ENCODE results near the gene LHPP.

LHPP gene

DNA sequence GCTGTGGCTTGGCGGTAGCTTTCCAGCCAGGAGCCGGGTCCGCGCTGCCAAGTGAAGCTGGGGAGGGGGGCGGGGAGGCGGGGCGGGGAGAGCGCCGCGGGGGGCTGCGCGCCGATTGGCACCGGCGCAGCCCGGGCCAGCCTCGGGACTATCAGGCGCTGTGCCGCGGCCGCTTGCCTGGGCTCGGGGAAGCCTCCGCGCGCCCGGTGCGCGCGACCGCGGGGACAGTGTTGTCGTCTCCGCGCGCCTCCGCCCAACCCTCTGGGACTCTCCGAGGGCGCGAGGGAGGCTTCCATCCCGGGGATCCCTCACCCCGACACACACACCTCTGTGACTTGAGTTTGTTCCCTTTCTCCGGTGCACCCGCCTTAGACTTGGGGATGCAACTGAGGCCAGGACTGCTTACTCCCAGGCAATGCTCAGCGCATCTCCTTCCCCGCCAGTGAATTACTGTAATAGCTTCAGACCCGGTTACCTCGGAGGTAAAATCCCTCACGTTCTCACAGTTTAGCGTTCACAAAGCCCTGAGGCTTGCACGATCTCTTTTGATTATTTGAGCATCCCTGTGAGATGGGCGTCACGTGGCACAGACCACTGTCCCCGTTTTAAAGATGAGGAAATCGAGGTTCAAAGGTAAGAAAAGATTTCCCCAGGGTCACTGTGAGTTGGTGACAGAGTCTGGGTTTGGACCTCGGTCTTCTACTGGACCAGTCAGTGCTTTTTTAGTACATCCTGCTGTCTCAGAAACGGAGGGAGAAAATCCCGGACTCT lies 11.4 kb upstream of the LHPP start, which contains the start of gene NKX1-2:
Gene NKX1-2, minus strand, starts transcription at position 24 of the 771 bp plus-strand sequence. CDS start 92 bp downstream, outside the sequence.
- no peak within 1 kb of the TSS for H3K9ac ChIP-seq
- H3K4me3 ChIP-seq (IDR thresholded peaks at IDR 0.05; ENCODE audit: insufficient read depth, low read depth, low read length), result no peak within 1 kb of the TSS

DNA sequence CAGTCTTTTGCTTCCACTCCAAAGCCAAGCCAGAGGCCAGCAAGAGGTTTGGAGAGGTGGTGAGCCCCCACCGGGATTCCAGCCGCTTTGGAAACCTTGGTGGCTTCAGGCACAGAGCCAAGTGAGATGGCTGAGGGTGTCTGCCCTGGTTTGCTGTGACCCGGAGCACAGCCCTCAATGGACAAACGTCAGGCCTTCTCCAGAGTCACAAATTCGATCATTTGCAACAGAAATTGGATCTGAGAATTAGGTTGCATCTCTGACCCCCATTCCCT lies 10.9 kb upstream of the LHPP start:
- no peak overlapping the region for H3K4me2 ChIP-seq
- H3K4me1 ChIP-seq (ENCODE audit: low read depth, poor library complexity, severe bottlenecking), result no peaks in the 10 kb centered on the region
- no peaks in the 10 kb centered on the region for H3K36me3 ChIP-seq (ENCODE audit: insufficient read depth)
- peaks cover 31% of the 10 kb centered on the region for H3K27me3 ChIP-seq (ENCODE audit: insufficient read depth, low read depth)
- H3K27ac ChIP-seq, result no peak overlapping the region
- H3K9ac ChIP-seq, result no peak overlapping the region
- TF ChIP-seq, protein P1, sequence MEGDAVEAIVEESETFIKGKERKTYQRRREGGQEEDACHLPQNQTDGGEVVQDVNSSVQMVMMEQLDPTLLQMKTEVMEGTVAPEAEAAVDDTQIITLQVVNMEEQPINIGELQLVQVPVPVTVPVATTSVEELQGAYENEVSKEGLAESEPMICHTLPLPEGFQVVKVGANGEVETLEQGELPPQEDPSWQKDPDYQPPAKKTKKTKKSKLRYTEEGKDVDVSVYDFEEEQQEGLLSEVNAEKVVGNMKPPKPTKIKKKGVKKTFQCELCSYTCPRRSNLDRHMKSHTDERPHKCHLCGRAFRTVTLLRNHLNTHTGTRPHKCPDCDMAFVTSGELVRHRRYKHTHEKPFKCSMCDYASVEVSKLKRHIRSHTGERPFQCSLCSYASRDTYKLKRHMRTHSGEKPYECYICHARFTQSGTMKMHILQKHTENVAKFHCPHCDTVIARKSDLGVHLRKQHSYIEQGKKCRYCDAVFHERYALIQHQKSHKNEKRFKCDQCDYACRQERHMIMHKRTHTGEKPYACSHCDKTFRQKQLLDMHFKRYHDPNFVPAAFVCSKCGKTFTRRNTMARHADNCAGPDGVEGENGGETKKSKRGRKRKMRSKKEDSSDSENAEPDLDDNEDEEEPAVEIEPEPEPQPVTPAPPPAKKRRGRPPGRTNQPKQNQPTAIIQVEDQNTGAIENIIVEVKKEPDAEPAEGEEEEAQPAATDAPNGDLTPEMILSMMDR (conservative IDR thresholded peaks at IDR 0.05; ENCODE audit: low read depth, low read length), result no peak
- H3K4me3 ChIP-seq (IDR thresholded peaks at IDR 0.05; ENCODE audit: insufficient read depth, low read depth, low read length), result no peak overlapping the region
- no peaks in the 10 kb centered on the region for H3K79me2 ChIP-seq (ENCODE audit: insufficient read depth, low read depth)
- H4K20me1 ChIP-seq (ENCODE audit: insufficient read depth), result no peaks in the 10 kb centered on the region
- no peak overlapping the region for H2AFZ ChIP-seq (ENCODE audit: low read depth)

More for the DNA sequence above, 11.4 kb upstream of the LHPP start, which contains the start of gene NKX1-2:
- H3K4me2 ChIP-seq, result 0 out of 2 replicates have a peak within 1 kb of the TSS, but pooled peaks have one; percentile 9
- no peaks in the 10 kb centered on the region for H3K4me1 ChIP-seq (ENCODE audit: low read depth, poor library complexity, severe bottlenecking)
- no peaks in the 10 kb centered on the region for H3K36me3 ChIP-seq (ENCODE audit: insufficient read depth)
- TF ChIP-seq, protein P1 (conservative IDR thresholded peaks at IDR 0.05; ENCODE audit: low read depth, low read length), result no peak
- H2AFZ ChIP-seq (ENCODE audit: low read depth), result no peak within 1 kb of the TSS
- H3K27ac ChIP-seq, result no peak within 1 kb of the TSS
- no peaks in the 10 kb centered on the region for H3K79me2 ChIP-seq (ENCODE audit: insufficient read depth, low read depth)
- no peaks in the 10 kb centered on the region for H4K20me1 ChIP-seq (ENCODE audit: insufficient read depth)
- H3K27me3 ChIP-seq (ENCODE audit: insufficient read depth, low read depth), result peaks cover 31% of the 10 kb centered on the region

DNA sequence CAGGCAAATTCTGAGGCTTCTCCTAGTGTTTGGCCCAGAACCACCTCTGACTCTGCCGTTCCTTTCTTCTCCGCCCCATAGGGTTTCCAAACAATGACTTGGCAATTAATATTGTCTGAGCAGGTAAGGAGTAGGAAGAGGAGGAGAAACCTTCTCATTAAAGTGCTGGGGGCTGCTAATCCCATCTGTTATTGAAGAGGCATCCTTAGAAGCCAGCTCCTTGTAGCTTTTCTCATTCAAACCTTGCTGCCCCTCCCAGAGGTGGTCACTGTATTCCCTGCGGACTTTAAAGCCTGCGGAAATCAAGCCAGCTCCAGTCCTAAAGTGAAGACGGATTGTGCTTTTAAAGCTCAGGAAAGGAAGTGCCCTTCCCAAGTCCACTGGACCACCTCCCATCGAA lies 10.3 kb upstream of the LHPP start:
- no peak overlapping the region for H3K27ac ChIP-seq
- no peak overlapping the region for H3K4me2 ChIP-seq
- H3K9ac ChIP-seq, result no peak overlapping the region
- no peaks in the 10 kb centered on the region for H3K79me2 ChIP-seq (ENCODE audit: insufficient read depth, low read depth)
- no peaks in the 10 kb centered on the region for H4K20me1 ChIP-seq (ENCODE audit: insufficient read depth)
- H3K27me3 ChIP-seq (ENCODE audit: insufficient read depth, low read depth), result peaks cover 31% of the 10 kb centered on the region
- no peaks in the 10 kb centered on the region for H3K4me1 ChIP-seq (ENCODE audit: low read depth, poor library complexity, severe bottlenecking)
- TF ChIP-seq, protein P1 (conservative IDR thresholded peaks at IDR 0.05; ENCODE audit: low read depth, low read length), result no peak
- no peak overlapping the region for H2AFZ ChIP-seq (ENCODE audit: low read depth)
- H3K4me3 ChIP-seq (IDR thresholded peaks at IDR 0.05; ENCODE audit: insufficient read depth, low read depth, low read length), result no peak overlapping the region
- H3K36me3 ChIP-seq (ENCODE audit: insufficient read depth), result no peaks in the 10 kb centered on the region

DNA sequence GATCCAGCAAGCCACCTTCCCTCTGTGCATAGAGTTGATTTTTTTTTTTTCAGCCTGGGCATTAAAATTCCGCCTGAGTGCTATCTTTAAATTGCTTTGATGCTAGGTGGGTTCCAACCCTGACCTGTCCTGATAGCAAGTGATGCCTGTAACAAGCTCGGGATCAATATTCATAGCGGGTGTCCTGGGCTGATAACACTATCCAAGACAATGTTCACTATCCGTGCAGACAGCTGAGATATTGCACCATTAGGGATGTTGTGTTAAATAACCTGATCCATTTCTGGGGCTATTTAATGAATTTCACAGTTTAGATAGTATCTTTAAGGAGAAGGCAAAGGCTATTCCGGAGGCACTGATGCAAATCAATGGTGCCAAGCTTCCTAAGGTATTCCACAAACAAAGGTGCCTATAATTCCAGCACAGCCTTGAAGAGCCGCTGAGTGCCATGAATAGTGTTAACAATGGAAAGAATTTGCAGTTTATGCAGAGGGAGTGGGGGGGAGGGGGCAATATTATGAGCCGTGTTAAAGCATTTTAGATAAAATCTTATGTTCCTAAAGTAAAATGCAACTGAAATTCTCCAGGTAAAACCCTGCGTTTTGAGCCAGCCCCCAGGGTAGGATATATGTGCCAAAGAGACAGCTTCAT lies 7.5 kb upstream of the LHPP start:
- Histone ChIP-seq H3K9ac (no peak overlapping the region), H3K4me1 (ENCODE audit: low read depth, poor library complexity, severe bottlenecking) (no peaks in the 10 kb centered on the region), H4K20me1 (ENCODE audit: insufficient read depth) (no peaks in the 10 kb centered on the region), H3K79me2 (ENCODE audit: insufficient read depth, low read depth) (no peaks in the 10 kb centered on the region), H3K4me2 (no peak overlapping the region), H2AFZ (ENCODE audit: low read depth) (no peak overlapping the region), H3K36me3 (ENCODE audit: insufficient read depth) (no peaks in the 10 kb centered on the region), H3K27ac (no peak overlapping the region), H3K27me3 (ENCODE audit: insufficient read depth, low read depth) (peaks cover 19% of the 10 kb centered on the region), H3K4me3 (IDR thresholded peaks at IDR 0.05; ENCODE audit: insufficient read depth, low read depth, low read length) (no peak overlapping the region)
- TF ChIP-seq, protein P1 (conservative IDR thresholded peaks at IDR 0.05; ENCODE audit: low read depth, low read length), result no peak
